ENCODE results near the gene LRRC2. TPM values are rescaled to one million over a fixed set of nuclear protein-coding genes. Genes with fewer than 3 reads are reported as not detected.
A peak's percentile ranks its signal among the peaks of the same experiment; 100 is the strongest.

Gene LRRC2
- total RNA-seq, 1 donor from 2014 or later, result 0.87 TPM

DNA sequence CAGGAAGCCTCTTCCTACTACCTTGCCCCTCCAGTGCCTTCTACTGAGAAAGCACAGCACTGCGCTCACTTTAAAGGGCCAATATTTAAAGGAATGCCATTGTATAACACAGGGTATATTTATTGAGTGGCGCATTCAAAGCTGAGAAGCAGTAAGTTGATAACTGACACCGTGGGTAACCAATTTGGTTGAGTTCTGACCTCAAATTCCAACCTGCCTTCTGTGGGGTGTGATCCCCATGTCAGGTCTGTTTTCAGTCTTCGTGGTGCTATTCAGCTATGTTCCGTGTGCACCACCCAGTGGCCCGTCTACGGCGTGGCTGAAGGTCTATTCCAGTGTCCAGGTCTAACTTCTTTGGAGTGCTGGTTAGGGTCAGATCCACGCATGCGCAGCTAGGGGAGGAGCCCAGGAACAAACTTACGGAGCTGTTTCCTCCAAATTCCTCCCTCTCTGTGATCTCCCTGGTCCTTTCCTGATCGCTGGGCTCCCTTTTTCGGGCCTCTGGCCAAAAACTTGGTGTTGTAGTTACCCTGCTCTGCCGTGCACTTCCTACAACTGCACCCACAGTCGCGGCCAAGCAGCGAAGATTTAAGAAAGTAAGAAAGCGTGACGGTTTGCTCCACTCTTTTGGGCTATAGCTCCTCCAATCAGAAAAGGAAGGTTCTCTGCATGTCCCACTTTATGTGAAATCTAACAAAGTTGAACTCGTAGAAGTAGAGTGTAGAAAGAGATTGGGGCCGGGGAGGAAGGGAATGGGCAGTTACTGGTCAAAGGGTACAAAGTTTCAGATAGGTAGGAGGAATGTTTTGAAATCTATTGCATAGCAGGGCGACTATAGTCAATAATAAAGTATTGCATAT is 7.7 kb downstream of the LRRC2 start:
- no peak for TF ChIP-seq CTCF (IDR thresholded peaks at IDR 0.05; ENCODE audit: unreplicated experiment)
- peaks cover 16% of the 10 kb centered on the region for H3K4me1 Mint-ChIP-seq
- peak overlapping the region; percentile 82 for H3K4me3 Mint-ChIP-seq
- peak; percentile 64 to 79 for DNase-seq (ENCODE audit: low spot score in 2 of 2, unreplicated experiment in 2 of 2)
- H3K27ac Mint-ChIP-seq, result peak overlapping the region; percentile 81
- H3K27me3 Mint-ChIP-seq (ENCODE audit: low read depth), result peaks cover 13% of the 10 kb centered on the region
- peaks cover 1% of the 10 kb centered on the region for H3K36me3 Mint-ChIP-seq
- H3K9me3 Mint-ChIP-seq, result peaks cover 15% of the 10 kb centered on the region

- H3K27ac Mint-ChIP-seq, result no peak overlapping the region
- H3K4me1 Mint-ChIP-seq, result peaks cover 16% of the 10 kb centered on the region
Measured at GRCh38 chr3:46557814-46558183, 8.3 kb downstream of the LRRC2 start.

DNA sequence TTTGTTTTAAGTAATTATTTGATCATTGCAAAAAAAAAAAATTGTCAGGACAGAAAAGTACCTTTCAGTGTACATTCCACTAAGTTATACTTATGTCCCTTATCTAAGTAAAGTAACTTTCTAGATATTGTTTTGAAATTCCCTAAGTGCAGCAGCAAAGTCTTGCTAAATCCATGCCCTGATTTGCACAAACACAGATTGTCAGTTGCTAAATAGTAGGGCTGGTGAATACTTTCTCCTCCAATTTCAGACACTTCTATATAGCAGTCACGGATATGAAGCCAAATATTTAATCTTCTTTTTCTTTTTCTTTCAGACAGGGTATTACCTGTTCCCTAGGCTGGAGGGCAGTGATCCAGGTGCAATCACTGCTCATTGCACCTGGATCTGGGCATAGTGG is 12.9 kb downstream of the LRRC2 start:
- DNase-seq (ENCODE audit: low spot score in 2 of 2, unreplicated experiment in 2 of 2), result no peak
- peaks cover 1% of the 10 kb centered on the region for H3K36me3 Mint-ChIP-seq
- H3K4me3 Mint-ChIP-seq, result no peak overlapping the region
- no peak overlapping the region for H3K27ac Mint-ChIP-seq
- peaks cover 2% of the 10 kb centered on the region for H3K4me1 Mint-ChIP-seq
- no peak for TF ChIP-seq CTCF (IDR thresholded peaks at IDR 0.05; ENCODE audit: unreplicated experiment)
- H3K9me3 Mint-ChIP-seq, result peaks cover 21% of the 10 kb centered on the region
- H3K27me3 Mint-ChIP-seq (ENCODE audit: low read depth), result peaks cover 3% of the 10 kb centered on the region

More at GRCh38 chr3:46557814-46558183, 8.3 kb downstream of the LRRC2 start:
- peaks cover 1% of the 10 kb centered on the region for H3K36me3 Mint-ChIP-seq
- peaks cover 13% of the 10 kb centered on the region for H3K27me3 Mint-ChIP-seq (ENCODE audit: low read depth)
- no peak for DNase-seq (ENCODE audit: low spot score in 2 of 2, unreplicated experiment in 2 of 2)
- peaks cover 15% of the 10 kb centered on the region for H3K9me3 Mint-ChIP-seq
- TF ChIP-seq CTCF (IDR thresholded peaks at IDR 0.05; ENCODE audit: unreplicated experiment), result no peak
- H3K4me3 Mint-ChIP-seq, result no peak overlapping the region

GRCh38 chr3:46552538-46552937 is 13.6 kb downstream of the LRRC2 start:
- H3K9me3 Mint-ChIP-seq, result peaks cover 21% of the 10 kb centered on the region
- H3K36me3 Mint-ChIP-seq, result peaks cover 1% of the 10 kb centered on the region
- DNase-seq (ENCODE audit: low spot score in 2 of 2, unreplicated experiment in 2 of 2), result no peak
- peaks cover 5% of the 10 kb centered on the region for H3K27me3 Mint-ChIP-seq (ENCODE audit: low read depth)
- no peaks in the 10 kb centered on the region for H3K4me1 Mint-ChIP-seq
- no peak overlapping the region for H3K4me3 Mint-ChIP-seq
- no peak overlapping the region for H3K27ac Mint-ChIP-seq
- TF ChIP-seq CTCF (IDR thresholded peaks at IDR 0.05; ENCODE audit: unreplicated experiment), result no peak

GRCh38 chr3:46551615-46552014 is 14.5 kb downstream of the LRRC2 start:
- Mint-ChIP-seq H3K4me3 (no peak overlapping the region), H3K27me3 (ENCODE audit: low read depth) (peaks cover 5% of the 10 kb centered on the region)

More at GRCh38 chr3:46551615-46552014, 14.5 kb downstream of the LRRC2 start:
- no peaks in the 10 kb centered on the region for H3K36me3 Mint-ChIP-seq
- no peak for DNase-seq (ENCODE audit: low spot score in 2 of 2, unreplicated experiment in 2 of 2)
- no peaks in the 10 kb centered on the region for H3K4me1 Mint-ChIP-seq
- TF ChIP-seq CTCF (IDR thresholded peaks at IDR 0.05; ENCODE audit: unreplicated experiment), result no peak
- no peak overlapping the region for H3K27ac Mint-ChIP-seq
- H3K9me3 Mint-ChIP-seq, result peaks cover 17% of the 10 kb centered on the region
